GM13977 (cell line): ENCODE measurements around the gene CYTH3.

Experiments
- DNase-seq: peaks from one replicate; pipeline ENCODE4 v3.0.0; 2012; ENCODE audit warnings: low spot score
- CTCF ChIP-seq: IDR thresholded peaks from 2 replicates; pipeline ENCODE4 v1.5.1; 2012; ENCODE audit warnings: mild to moderate bottlenecking, control low read depth; ENCODE audit not compliant: insufficient read depth; ENCODE audit errors: extremely low read depth, missing control alignments
- in situ Hi-C: fragments of 300-500 bp; cut with MboI; formaldehyde crosslinking; loops from one replicate; pipeline ENCODE4 v1.12.0; 2022; ENCODE audit warnings: low sequenced_read_pairs, low pct_unique_long_range_greater_than_20kb, mixed read lengths, inconsistent platforms; ENCODE audit not compliant: unreplicated experiment

CYTH3 gene, protein sequence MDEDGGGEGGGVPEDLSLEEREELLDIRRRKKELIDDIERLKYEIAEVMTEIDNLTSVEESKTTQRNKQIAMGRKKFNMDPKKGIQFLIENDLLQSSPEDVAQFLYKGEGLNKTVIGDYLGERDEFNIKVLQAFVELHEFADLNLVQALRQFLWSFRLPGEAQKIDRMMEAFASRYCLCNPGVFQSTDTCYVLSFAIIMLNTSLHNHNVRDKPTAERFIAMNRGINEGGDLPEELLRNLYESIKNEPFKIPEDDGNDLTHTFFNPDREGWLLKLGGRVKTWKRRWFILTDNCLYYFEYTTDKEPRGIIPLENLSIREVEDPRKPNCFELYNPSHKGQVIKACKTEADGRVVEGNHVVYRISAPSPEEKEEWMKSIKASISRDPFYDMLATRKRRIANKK

DNA sequence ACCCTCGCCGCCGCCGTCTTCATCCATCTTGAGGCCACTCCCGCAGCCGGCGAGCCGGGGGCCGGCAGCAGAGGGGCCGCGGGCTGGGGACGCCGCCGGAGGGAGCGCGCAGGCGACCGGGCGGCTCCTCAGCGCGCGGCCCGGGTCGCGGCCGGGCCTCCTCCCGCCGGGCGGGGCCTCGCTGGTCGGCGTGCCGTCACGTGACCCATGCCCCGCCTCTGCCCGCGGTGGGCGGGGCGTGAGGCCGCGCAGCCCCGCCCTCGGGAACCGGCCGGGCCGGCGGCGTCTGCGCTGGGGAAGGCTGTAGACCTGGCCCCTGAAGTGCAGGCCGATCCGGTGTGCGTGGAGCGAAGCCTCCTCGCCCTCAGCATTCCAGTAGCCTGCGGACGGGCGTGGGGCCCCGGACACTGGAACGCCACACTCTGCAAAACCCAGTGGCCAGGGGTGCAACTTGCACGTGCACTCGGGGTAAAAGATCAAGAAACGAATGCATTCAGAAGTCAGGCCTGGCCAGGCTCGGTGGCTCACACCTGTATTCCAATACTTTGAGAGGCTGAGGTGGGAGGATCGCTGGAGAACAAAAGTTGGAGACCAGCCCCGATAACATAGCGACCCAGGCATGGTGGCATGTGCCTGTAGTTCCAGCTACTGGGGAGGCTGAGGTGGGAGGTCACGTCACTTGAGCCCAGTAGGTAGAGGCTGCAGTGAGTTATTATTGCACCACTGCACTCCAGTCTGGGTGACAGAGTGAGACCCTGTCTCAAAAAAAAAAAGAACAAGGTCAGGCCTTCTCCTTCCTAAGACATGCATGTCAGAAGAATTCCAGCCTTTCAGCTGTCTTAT lies at the start of gene CYTH3:
Gene CYTH3, minus strand, starts transcription at position 144 of the 843 bp plus-strand sequence. Its CDS starts 117 bp downstream, at position 27.
- DNase-seq, result peak; percentile 99
- TF ChIP-seq CTCF, result no peak
- in situ Hi-C loops, result no loop called here

- no peak for DNase-seq
- TF ChIP-seq CTCF, result no peak
- in situ Hi-C loops, result loop anchor here (10.0 kb wide), 1 partner anchor 316 kb away; the partner anchor contains the start of genes AIMP2 and PMS2
Measured at GRCh38 chr7:6320791-6321190, 48.4 kb upstream of the CYTH3 start.

DNA sequence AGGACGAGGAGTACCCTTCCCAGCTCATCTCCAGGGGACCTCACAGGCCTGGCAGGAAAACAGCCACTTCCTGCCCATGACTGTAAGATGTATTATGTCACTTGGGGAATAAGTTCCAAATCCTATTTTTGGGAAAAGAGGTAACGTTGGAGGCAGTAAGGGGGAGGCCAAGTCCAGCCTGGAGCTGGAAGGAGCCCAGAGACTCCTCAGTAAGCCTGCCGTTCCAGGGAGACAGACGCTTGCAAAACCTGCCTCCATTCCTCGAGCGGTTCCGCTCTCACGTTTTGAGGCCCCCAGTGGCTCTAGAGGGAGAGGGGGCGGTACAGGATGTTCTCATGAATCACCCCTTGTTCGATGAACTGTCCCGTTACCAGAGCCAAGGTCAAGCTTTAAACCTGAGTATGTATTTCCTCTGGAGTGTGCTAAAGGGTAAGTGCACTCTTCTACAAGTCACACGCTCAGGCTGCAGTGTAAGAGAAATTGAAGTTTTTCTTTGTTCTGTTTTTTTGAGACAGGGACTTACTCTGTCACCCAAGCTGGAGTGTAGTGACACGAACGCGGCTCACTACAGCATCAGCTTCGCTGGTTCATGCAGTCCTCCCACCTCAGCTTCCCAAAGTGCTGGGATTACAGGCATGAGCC lies 45.5 kb upstream of the CYTH3 start:
- peak; percentile 48 for DNase-seq
- TF ChIP-seq CTCF, result no peak
- in situ Hi-C loops, result no loop called here

- in situ Hi-C loops, result no loop called here
- TF ChIP-seq CTCF, result no peak
- no peak for DNase-seq
Measured at GRCh38 chr7:6316226-6316625, 43.8 kb upstream of the CYTH3 start.

DNA sequence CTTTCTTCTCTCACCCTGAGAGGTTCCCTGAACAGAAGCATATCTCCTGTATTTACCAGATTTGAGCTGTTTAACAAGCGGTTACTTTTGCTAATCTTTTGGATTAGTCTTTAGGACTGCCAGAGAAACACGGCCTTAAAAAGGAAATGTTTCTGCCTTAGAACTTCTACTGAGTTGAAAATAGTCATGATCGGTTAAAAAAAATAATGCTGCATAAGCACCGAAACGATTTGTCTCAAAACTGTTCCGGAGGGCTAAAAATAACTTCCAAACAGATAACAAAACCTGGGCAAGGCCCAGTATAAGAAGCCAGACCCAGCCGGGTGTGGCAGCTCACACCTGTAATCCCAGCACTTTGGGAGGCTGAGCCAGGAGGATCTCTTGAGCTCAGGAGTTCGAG lies 43.3 kb upstream of the CYTH3 start:
- in situ Hi-C loops, result no loop called here
- no peak for DNase-seq
- no peak for TF ChIP-seq CTCF

DNA sequence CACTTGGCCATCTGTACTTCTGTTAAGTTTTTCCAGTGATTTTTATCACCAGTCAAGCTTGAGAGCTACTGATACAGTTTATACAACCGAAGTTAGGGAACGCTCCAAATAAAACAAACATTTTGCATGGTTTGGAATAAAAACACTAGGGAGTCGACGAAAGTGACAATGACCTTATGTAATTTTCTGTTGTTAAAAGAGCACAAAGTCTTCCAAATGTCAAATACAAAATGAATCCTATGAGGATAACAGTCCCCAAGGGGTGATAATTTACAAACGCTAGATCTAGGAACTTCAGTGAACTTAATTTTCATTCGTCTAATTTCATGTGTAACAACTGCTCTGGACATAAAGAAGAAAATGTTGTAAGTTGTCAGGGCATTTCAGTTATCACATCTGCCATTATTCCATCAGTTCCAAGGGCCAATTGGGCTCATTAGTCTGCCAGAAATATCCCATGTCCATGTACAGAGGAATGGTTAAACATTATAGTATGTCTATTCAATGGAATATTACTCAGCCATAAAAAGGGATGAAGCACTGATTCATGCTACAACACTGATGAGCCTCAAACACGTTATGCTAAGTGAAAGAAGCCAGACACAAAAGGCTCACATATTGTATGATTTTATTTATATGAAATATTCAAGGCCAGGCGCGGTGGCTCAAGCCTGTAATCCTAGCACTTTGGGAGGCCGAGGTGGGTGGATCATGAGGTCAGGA lies 38.0 kb upstream of the CYTH3 start:
- in situ Hi-C loops, result no loop called here
- DNase-seq, result no peak
- TF ChIP-seq CTCF, result no peak
